VCaP (cell line): ENCODE measurements around the gene CASP10.
"Not testable (repeated sequence)": the region's sequence is repeated elsewhere in the genome, so short reads cannot be mapped to it uniquely, and the experiment has no call there.

Experiments used
- H3K27ac ChIP-seq: fragments of 450-650 bp; 2 replicates; pipeline ENCODE4 v1.5.1; 2017
- TF ChIP-seq, protein P1 (sequence below): fragments of 450-650 bp; conservative IDR thresholded peaks from 2 replicates; pipeline ENCODE4 v1.5.1; 2017; ENCODE audit warnings: mild to moderate bottlenecking, moderate library complexity

CASP10 gene

GRCh38 chr2:201164166-201164565, 18.8 kb upstream of the CASP10 start:
- no peak overlapping the region for H3K27ac ChIP-seq
- TF ChIP-seq, protein P1, sequence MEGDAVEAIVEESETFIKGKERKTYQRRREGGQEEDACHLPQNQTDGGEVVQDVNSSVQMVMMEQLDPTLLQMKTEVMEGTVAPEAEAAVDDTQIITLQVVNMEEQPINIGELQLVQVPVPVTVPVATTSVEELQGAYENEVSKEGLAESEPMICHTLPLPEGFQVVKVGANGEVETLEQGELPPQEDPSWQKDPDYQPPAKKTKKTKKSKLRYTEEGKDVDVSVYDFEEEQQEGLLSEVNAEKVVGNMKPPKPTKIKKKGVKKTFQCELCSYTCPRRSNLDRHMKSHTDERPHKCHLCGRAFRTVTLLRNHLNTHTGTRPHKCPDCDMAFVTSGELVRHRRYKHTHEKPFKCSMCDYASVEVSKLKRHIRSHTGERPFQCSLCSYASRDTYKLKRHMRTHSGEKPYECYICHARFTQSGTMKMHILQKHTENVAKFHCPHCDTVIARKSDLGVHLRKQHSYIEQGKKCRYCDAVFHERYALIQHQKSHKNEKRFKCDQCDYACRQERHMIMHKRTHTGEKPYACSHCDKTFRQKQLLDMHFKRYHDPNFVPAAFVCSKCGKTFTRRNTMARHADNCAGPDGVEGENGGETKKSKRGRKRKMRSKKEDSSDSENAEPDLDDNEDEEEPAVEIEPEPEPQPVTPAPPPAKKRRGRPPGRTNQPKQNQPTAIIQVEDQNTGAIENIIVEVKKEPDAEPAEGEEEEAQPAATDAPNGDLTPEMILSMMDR: no peak

GRCh38 chr2:201167546-201167945, 15.4 kb upstream of the CASP10 start:
- TF ChIP-seq, protein P1: no peak
- no peak overlapping the region for H3K27ac ChIP-seq

DNA sequence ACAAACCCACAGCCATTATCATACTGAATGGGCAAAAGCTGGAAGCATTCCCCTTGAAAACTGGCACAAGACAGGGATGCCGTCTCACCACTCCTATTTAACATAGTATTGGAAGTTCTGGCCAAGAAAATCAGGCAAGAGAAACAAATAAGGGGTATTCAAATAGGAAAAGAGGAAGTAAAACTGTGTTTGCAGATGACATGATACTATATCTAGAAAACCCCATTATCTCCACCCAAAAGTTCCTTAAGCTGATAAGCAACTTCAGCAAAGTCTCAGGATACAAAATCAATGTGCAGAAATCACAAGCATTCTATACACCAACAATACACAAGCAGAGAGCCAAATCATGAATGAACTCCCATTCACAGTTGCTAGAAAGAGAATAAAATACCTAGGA, 14.4 kb upstream of the CASP10 start:
- not testable (repeated sequence) for H3K27ac ChIP-seq

DNA sequence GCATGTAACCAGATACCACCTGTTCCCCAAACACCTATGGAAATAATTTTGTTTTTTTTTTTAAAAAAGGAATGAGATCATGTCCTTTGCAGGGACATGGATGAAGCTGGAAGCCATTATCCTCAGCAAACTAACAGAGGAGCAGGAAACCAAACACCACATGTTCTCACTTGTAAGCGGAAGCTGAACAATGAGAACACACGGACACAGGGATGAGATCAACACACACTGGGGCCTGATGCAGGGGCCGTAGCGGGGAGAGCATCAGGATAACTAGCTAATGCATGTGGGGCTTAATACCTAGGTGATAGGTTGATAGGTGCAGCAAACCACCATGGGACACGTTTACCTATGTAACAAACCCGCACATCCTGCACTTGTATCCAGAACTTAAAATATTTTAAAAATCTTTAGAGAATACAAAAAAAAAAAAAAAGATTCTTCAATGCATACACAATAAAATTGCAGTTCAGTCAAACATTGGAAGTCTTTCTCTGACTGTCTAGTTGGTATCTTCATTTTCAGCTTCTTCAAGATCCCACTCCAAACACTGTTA, 11.6 kb upstream of the CASP10 start:
- H3K27ac ChIP-seq: no peak overlapping the region
- TF ChIP-seq, protein P1: no peak

- H3K27ac ChIP-seq: no peak overlapping the region
- TF ChIP-seq, protein P1: no peak
These were observed 10.7 kb upstream of the CASP10 start for GRCh38 chr2:201172279-201172678.

- TF ChIP-seq, protein P1: no peak
- H3K27ac ChIP-seq: no peak overlapping the region
These were observed 8.3 kb upstream of the CASP10 start for GRCh38 chr2:201174687-201175086.

DNA sequence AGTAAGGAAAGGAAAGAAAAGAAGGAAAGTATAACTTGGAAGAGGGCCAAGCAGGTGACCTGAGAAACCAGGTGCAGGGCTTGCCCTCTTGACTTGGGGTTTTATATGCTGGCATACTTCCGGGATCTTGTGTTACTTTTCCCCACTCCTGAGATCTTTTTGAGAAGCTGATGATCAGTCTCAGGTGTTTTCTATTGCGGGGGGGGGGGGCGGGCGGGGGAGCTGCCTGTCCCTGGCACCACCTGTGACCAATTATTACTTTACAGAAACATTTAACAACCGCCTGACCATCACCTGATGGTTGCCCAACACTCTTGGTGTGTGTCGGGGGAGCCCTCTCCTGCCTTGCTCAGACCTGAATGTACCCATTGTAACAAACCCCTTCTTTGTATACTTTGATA, 6.9 kb upstream of the CASP10 start:
- H3K27ac ChIP-seq: no peak overlapping the region
- TF ChIP-seq, protein P1: no peak

GRCh38 chr2:201180010-201180409, 2.9 kb upstream of the CASP10 start:
- H3K27ac ChIP-seq: no peak overlapping the region
- TF ChIP-seq, protein P1: no peak
